Neural cell (in vitro differentiated cells): ENCODE data around the gene CLEC5A.

Experiments
- CTCF ChIP-seq: fragments of 450-650 bp; IDR thresholded peaks from 2 replicates; pipeline ENCODE4 v1.5.1; 2014; ENCODE audit warnings: antibody characterized with exemption, mild to moderate bottlenecking, moderate library complexity; ENCODE audit not compliant: poor library complexity, severe bottlenecking
- EP300 ChIP-seq: fragments of 450-650 bp; conservative IDR thresholded peaks from 2 replicates; pipeline ENCODE4 v1.6.1; 2014; ENCODE audit warnings: antibody characterized with exemption, mild to moderate bottlenecking, moderate library complexity; ENCODE audit not compliant: poor library complexity, severe bottlenecking
- EZH2 ChIP-seq: fragments of 200-600, 300-800 bp; shearing (Covaris generic), sonication (generic); IDR thresholded peaks from 2 replicates; pipeline ENCODE4 v1.6.1; 2014; ENCODE audit warnings: antibody characterized with exemption, low read length, borderline replicate concordance, mild to moderate bottlenecking; ENCODE audit not compliant: insufficient read depth, poor library complexity, severe bottlenecking
- MXI1 ChIP-seq: fragments of 450-650 bp; conservative IDR thresholded peaks from 2 replicates; pipeline ENCODE4 v1.6.1; 2014; ENCODE audit warnings: antibody characterized with exemption, mild to moderate bottlenecking; ENCODE audit not compliant: poor library complexity, severe bottlenecking
- POLR2AphosphoS5 ChIP-seq: IDR thresholded peaks from 2 replicates; pipeline ENCODE4 v1.6.1; 2012
- RAD21 ChIP-seq: fragments of 450-650 bp; conservative IDR thresholded peaks from 2 replicates; pipeline ENCODE4 v1.6.1; 2014; ENCODE audit warnings: antibody characterized with exemption, mild to moderate bottlenecking, moderate library complexity
- SMC3 ChIP-seq: fragments of 450-650 bp; conservative IDR thresholded peaks from 2 replicates; pipeline ENCODE4 v1.6.1; 2014; ENCODE audit warnings: antibody characterized with exemption, mild to moderate bottlenecking, moderate library complexity; ENCODE audit not compliant: poor library complexity
- TAF1 ChIP-seq: IDR thresholded peaks from 2 replicates; pipeline ENCODE4 v1.6.1; 2012; ENCODE audit warnings: low read depth
- TF ChIP-seq, protein P1 (sequence below): IDR thresholded peaks from 2 replicates; pipeline ENCODE4 v1.6.1; 2012; ENCODE audit warnings: borderline replicate concordance

DNA sequence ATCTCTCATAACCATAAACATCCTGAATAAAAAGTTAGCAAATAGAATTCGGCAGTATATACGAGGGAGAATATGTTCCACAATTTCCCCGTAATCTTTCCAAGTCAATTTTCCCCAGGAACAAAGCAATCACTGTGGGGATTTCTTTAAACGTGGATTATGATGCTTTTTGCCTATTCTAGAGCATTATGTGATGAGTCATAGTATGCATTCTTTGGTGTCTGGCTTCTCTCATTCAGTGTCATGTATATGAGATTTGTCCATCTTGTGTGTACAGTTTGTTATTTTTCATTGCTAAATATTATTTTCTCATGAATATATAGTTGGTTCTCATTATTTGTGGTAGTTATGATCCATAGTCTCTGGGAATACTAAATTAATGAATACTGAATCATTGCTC, 40.5 kb downstream of the CLEC5A start:
- TF ChIP-seq EZH2 (no peak), SMC3 (no peak), CTCF (no peak), POLR2AphosphoS5 (no peak), TAF1 (no peak), MXI1 (no peak), EP300 (no peak), RAD21 (no peak)
- TF ChIP-seq, protein P1, sequence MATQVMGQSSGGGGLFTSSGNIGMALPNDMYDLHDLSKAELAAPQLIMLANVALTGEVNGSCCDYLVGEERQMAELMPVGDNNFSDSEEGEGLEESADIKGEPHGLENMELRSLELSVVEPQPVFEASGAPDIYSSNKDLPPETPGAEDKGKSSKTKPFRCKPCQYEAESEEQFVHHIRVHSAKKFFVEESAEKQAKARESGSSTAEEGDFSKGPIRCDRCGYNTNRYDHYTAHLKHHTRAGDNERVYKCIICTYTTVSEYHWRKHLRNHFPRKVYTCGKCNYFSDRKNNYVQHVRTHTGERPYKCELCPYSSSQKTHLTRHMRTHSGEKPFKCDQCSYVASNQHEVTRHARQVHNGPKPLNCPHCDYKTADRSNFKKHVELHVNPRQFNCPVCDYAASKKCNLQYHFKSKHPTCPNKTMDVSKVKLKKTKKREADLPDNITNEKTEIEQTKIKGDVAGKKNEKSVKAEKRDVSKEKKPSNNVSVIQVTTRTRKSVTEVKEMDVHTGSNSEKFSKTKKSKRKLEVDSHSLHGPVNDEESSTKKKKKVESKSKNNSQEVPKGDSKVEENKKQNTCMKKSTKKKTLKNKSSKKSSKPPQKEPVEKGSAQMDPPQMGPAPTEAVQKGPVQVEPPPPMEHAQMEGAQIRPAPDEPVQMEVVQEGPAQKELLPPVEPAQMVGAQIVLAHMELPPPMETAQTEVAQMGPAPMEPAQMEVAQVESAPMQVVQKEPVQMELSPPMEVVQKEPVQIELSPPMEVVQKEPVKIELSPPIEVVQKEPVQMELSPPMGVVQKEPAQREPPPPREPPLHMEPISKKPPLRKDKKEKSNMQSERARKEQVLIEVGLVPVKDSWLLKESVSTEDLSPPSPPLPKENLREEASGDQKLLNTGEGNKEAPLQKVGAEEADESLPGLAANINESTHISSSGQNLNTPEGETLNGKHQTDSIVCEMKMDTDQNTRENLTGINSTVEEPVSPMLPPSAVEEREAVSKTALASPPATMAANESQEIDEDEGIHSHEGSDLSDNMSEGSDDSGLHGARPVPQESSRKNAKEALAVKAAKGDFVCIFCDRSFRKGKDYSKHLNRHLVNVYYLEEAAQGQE = no peak
